Measurements from ENCODE around the gene ZNF574.
"Not testable (repeated sequence)": the region's sequence is repeated elsewhere in the genome, so short reads cannot be mapped to it uniquely, and the experiment has no call there.

The ZNF574 gene

GRCh38 chr19:42075616-42076379, at the start of gene ZNF574:
Gene ZNF574 (plus strand): TSS chr19:42076166. CDS start chr19:42078607, 2,441 bp downstream.
- DNase-seq (ENCODE audit: low read depth in 4 of 4, low spot score in 1 of 4) = peak; percentile 89 to 95 (median 94)

- peak in 1 of 4 experiments; percentile 9 for DNase-seq (ENCODE audit: low read depth in 4 of 4, low spot score in 1 of 4)
Observed at GRCh38 chr19:42028304-42029216, 47.4 kb upstream of the ZNF574 start.

GRCh38 chr19:42030645-42031440, 45.1 kb upstream of the ZNF574 start:
- DNase-seq (ENCODE audit: low read depth in 4 of 4, low spot score in 1 of 4) = no peak

GRCh38 chr19:42032431-42032830, 43.5 kb upstream of the ZNF574 start:
- DNase-seq (ENCODE audit: low read depth in 4 of 4, low spot score in 1 of 4) = no peak

- no peak for DNase-seq (ENCODE audit: low read depth in 4 of 4, low spot score in 1 of 4)
Observed at GRCh38 chr19:42033413-42033812, 42.6 kb upstream of the ZNF574 start.

GRCh38 chr19:42034640-42035391, 41.1 kb upstream of the ZNF574 start:
- peak; percentile 42 to 47 (median 46) for DNase-seq (ENCODE audit: low read depth in 4 of 4, low spot score in 1 of 4)

- no peak for DNase-seq (ENCODE audit: low read depth in 4 of 4, low spot score in 1 of 4)
Observed at GRCh38 chr19:42037649-42038048, 38.3 kb upstream of the ZNF574 start.

GRCh38 chr19:42038666-42039065, 37.3 kb upstream of the ZNF574 start:
- no peak for DNase-seq (ENCODE audit: low read depth in 4 of 4, low spot score in 1 of 4)

- DNase-seq (ENCODE audit: low read depth in 4 of 4, low spot score in 1 of 4) = no peak
Observed at GRCh38 chr19:42040031-42040430, 35.9 kb upstream of the ZNF574 start.

GRCh38 chr19:42040491-42040890, 35.5 kb upstream of the ZNF574 start:
- DNase-seq (ENCODE audit: low read depth in 4 of 4, low spot score in 1 of 4) = not testable (repeated sequence)

- no peak for DNase-seq (ENCODE audit: low read depth in 4 of 4, low spot score in 1 of 4)
Observed at GRCh38 chr19:42042455-42043170, 33.4 kb upstream of the ZNF574 start.

- no peak for DNase-seq (ENCODE audit: low read depth in 4 of 4, low spot score in 1 of 4)
Observed at GRCh38 chr19:42045575-42045974, 30.4 kb upstream of the ZNF574 start.

GRCh38 chr19:42048992-42049391, 27.0 kb upstream of the ZNF574 start:
- no peak for DNase-seq (ENCODE audit: low read depth in 4 of 4, low spot score in 1 of 4)

- peak in 1 of 4 experiments; percentile 28 for DNase-seq (ENCODE audit: low read depth in 4 of 4, low spot score in 1 of 4)
Observed at GRCh38 chr19:42051166-42052115, 24.5 kb upstream of the ZNF574 start.

- no peak for DNase-seq (ENCODE audit: low read depth in 4 of 4, low spot score in 1 of 4)
Observed at GRCh38 chr19:42052241-42052863, 23.6 kb upstream of the ZNF574 start.

GRCh38 chr19:42053037-42053935, 22.7 kb upstream of the ZNF574 start:
- DNase-seq (ENCODE audit: low read depth in 4 of 4, low spot score in 1 of 4) = no peak

- no peak for DNase-seq (ENCODE audit: low read depth in 4 of 4, low spot score in 1 of 4)
Observed at GRCh38 chr19:42054205-42054604, 21.8 kb upstream of the ZNF574 start.

Measured in stimulated activated CD4-positive, alpha-beta T cell treated with anti-CD3 and anti-CD28 coated beads, Interleukin-1b, Interleukin-23, amount 100 ng/mL, for 24 hours (primary cell).